ENCODE measurements around the gene MYL5.

Gene MYL5

DNA sequence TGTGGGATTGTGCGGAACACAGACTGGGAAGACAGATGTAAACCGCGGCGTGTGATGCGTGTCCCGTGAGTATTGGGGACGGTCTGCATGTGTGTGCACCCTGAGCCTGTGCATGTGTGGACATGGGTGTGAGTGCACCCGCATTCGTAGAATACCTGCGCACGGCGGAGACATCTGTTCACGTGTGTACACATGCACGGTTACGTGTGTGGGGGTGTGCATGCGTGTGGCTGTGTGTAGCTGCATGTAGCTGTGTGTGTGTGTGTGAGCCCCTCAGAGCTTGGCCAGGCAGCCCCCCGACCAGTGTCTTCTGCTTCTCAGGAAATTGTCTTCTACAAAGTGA is 19.9 kb upstream of the MYL5 start:
- Histone ChIP-seq H3K4me2 (ENCODE audit: low read length) (no peak overlapping the region), H3K9ac (ENCODE audit: low read depth, low read length) (no peak overlapping the region), H3K9me3 (replicated peaks; ENCODE audit: low read length) (no peaks in the 10 kb centered on the region), H3K4me1 (ENCODE audit: control insufficient read depth, insufficient read depth, low read length) (no peaks in the 10 kb centered on the region), H3K27me3 (ENCODE audit: control insufficient read depth, insufficient read depth, low read length) (peaks cover 35% of the 10 kb centered on the region), H3K4me3 (ENCODE audit: low read length) (no peak overlapping the region), H3K36me3 (ENCODE audit: insufficient read depth, low read length) (no peaks in the 10 kb centered on the region)

DNA sequence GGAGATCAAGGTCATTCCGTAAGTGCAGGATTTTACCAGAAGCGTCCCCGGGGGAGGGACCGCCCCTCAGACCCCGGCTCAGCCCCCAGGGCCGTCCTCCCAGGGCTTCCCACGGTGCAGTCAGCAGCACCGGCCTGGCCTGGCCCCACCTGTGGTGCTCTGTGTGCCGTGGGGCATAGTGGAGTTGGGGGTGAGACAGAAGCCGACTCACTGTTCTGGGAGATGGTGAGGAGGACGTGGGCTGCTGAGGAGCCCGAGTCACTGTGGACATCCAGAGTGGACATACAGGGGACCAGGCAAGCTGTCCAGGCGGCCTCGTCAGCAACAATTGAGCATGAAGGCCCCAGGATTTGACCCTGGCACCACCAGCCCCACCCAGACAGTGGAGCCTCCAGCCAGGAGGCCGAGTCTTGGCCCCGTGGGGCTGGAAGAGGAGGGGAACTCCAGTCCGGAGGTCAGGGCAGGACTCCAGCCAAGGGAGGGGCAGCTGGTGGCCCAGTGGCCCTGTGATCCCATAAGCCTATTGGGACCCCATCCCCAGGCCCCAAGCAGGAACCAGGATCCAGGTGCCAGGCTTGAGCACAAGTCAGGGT is 19.4 kb upstream of the MYL5 start:
- Histone ChIP-seq H3K27me3 (ENCODE audit: control insufficient read depth, insufficient read depth, low read length) (peaks cover 30% of the 10 kb centered on the region), H3K9ac (ENCODE audit: low read depth, low read length) (no peak overlapping the region)

GRCh38 chr4:655464-656151 is 18.7 kb upstream of the MYL5 start:
- Histone ChIP-seq H3K27me3 (ENCODE audit: control insufficient read depth, insufficient read depth, low read length) (peaks cover 24% of the 10 kb centered on the region), H3K9ac (ENCODE audit: low read depth, low read length) (no peak overlapping the region), H3K36me3 (ENCODE audit: insufficient read depth, low read length) (no peaks in the 10 kb centered on the region), H3K9me3 (replicated peaks; ENCODE audit: low read length) (no peaks in the 10 kb centered on the region), H3K4me1 (ENCODE audit: control insufficient read depth, insufficient read depth, low read length) (no peaks in the 10 kb centered on the region), H3K4me3 (ENCODE audit: low read length) (no peak overlapping the region), H3K4me2 (ENCODE audit: low read length) (no peak overlapping the region)

More for the DNA sequence above, 19.4 kb upstream of the MYL5 start:
- Histone ChIP-seq H3K4me3 (ENCODE audit: low read length) (no peak overlapping the region), H3K4me2 (ENCODE audit: low read length) (no peak overlapping the region), H3K4me1 (ENCODE audit: control insufficient read depth, insufficient read depth, low read length) (no peaks in the 10 kb centered on the region), H3K9me3 (replicated peaks; ENCODE audit: low read length) (no peaks in the 10 kb centered on the region), H3K36me3 (ENCODE audit: insufficient read depth, low read length) (no peaks in the 10 kb centered on the region)

DNA sequence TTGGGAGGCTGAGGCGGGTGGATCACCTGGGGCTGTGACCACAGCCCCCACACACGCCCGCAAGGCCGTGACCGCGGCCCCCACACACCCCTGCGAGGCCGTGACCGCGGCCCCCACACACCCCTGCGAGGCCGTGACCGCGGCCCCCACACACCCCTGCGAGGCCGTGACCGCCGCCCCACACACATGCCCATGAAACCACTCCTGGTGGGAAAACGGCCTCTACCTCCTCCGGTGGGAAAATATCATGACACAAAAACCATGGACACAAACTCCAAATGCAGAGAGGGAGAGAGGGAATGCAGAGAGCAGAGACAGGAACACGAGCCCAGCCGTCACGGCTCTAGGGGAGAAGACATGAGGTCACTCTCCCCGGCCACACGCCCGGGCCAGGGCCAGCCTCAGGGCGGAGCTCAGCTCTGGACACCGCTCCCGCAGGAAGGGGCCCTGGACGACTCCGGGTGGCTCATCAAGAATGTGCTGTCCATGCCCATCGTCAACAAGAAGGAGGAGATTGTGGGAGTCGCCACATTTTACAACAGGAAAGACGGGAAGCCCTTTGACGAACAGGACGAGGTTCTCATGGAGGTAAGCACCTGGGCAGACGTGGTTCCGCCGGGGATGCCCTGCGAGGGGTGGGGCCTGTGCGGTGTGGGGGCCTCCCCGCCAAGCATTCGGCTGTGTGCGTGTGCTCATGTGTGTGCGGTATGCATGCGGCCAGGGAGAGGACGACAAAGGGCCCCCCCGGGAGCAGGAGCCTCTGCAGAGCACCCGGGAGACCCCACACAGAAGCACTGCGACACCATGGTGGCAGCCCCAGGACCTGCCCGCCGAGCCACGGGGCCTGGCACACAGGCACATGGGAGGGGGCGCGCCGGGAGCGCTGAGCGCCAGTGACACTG is 17.7 kb upstream of the MYL5 start:
- H3K36me3 ChIP-seq (ENCODE audit: insufficient read depth, low read length) = no peaks in the 10 kb centered on the region
- H3K27me3 ChIP-seq (ENCODE audit: control insufficient read depth, insufficient read depth, low read length) = peaks cover 16% of the 10 kb centered on the region
- H3K4me3 ChIP-seq (ENCODE audit: low read length) = no peak overlapping the region
- no peak overlapping the region for H3K9ac ChIP-seq (ENCODE audit: low read depth, low read length)
- no peaks in the 10 kb centered on the region for H3K9me3 ChIP-seq (replicated peaks; ENCODE audit: low read length)
- no peaks in the 10 kb centered on the region for H3K4me1 ChIP-seq (ENCODE audit: control insufficient read depth, insufficient read depth, low read length)
- peak overlapping the region; percentile 21 for H3K4me2 ChIP-seq (ENCODE audit: low read length)

DNA sequence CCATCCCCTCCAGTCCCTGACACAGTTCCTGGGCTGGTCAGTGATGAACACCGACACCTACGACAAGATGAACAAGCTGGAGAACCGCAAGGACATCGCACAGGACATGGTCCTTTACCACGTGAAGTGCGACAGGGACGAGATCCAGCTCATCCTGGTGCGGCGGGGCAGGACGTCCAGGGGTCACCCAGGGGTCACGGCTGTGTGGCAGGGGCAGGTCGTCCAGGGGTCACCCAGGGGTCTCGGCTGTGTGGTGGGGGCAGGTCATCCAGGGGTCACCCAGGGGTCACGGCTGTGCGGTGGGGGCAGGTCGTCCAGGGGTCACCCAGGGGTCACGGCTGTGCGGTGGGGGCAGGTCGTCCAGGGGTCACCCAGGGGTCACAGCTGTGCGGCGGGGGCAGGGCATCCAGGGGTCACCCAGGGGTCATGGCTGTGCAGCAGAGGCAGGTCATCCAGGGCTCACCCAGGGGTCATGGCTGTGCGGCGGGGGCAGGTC is 17.0 kb upstream of the MYL5 start:
- Histone ChIP-seq H3K27me3 (ENCODE audit: control insufficient read depth, insufficient read depth, low read length) (peaks cover 11% of the 10 kb centered on the region), H3K9me3 (replicated peaks; ENCODE audit: low read length) (no peaks in the 10 kb centered on the region), H3K9ac (ENCODE audit: low read depth, low read length) (no peak overlapping the region), H3K36me3 (ENCODE audit: insufficient read depth, low read length) (no peaks in the 10 kb centered on the region), H3K4me1 (ENCODE audit: control insufficient read depth, insufficient read depth, low read length) (no peaks in the 10 kb centered on the region), H3K4me2 (ENCODE audit: low read length) (no peak overlapping the region), H3K4me3 (ENCODE audit: low read length) (no peak overlapping the region)

DNA sequence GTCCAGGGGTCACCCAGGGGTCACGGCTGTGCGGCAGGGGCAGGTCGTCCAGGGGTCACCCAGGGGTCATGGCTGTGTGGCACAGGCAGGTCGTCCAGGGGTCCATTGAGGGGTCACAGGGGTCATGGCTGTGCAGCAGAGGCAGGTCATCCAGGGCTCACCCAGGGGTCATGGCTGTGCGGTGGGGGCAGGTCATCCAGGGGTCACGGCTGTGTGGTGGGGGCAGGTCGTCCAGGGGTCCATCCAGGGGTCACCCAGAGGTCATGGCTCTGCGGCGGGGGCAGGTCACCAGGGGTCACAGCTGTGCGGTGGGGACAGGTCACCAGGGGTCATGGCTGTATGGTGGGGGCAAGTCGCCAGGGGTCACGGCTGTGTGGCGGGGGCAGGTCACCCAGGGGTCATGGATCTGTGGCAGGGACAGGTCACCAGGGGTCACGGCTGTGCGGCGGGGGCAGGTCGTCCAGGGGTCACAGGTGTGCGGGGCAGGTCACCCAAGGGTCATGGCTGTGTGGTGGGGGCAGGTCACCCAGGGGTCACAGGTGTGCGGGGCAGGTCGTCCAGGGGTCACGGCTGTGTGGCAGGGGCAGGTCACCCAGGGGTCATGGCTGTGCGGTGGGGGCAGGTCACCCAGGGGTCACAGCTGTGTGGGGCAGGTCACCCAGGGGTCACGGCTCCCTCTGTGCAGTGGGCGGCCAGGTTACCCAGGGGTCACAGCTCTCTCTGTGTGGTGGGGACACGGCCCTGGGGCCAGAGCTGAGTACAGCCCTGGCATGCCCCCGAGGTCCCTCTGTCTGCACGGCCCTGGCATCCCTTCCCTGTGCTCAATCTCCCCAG is 16.3 kb upstream of the MYL5 start:
- Histone ChIP-seq H3K27me3 (ENCODE audit: control insufficient read depth, insufficient read depth, low read length) (peaks cover 8% of the 10 kb centered on the region), H3K9me3 (replicated peaks; ENCODE audit: low read length) (no peaks in the 10 kb centered on the region), H3K4me1 (ENCODE audit: control insufficient read depth, insufficient read depth, low read length) (no peaks in the 10 kb centered on the region), H3K9ac (ENCODE audit: low read depth, low read length) (no peak overlapping the region), H3K4me3 (ENCODE audit: low read length) (no peak overlapping the region), H3K36me3 (ENCODE audit: insufficient read depth, low read length) (no peaks in the 10 kb centered on the region), H3K4me2 (ENCODE audit: low read length) (no peak overlapping the region)

GRCh38 chr4:658681-659667 is 15.4 kb upstream of the MYL5 start:
- H3K4me1 ChIP-seq (ENCODE audit: control insufficient read depth, insufficient read depth, low read length) = no peaks in the 10 kb centered on the region
- H3K9me3 ChIP-seq (replicated peaks; ENCODE audit: low read length) = no peaks in the 10 kb centered on the region

DNA sequence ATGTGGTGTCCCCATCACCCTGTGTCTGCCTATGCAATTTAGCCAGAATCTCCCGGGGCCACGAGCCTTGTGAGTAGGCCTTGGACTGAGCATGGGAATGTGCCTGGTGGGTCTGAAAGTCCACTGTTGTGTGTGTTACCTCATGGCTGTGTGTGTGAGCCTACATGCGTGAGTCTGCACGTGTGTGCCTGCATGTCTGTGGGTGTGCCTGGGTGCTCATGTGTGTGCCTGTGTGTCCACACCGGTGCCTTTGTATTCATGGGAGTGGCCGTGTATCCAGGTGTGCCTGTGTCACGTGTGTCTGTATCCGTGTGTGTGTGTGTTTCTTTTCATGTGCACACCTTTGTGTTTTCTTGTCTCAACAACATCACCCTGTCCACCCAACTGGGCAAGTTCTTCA is 14.5 kb upstream of the MYL5 start:
- Histone ChIP-seq H3K4me3 (ENCODE audit: low read length) (no peak overlapping the region), H3K9me3 (replicated peaks; ENCODE audit: low read length) (no peaks in the 10 kb centered on the region), H3K4me2 (ENCODE audit: low read length) (no peak overlapping the region), H3K9ac (ENCODE audit: low read depth, low read length) (no peak overlapping the region), H3K4me1 (ENCODE audit: control insufficient read depth, insufficient read depth, low read length) (no peaks in the 10 kb centered on the region), H3K27me3 (ENCODE audit: control insufficient read depth, insufficient read depth, low read length) (peaks cover 20% of the 10 kb centered on the region), H3K36me3 (ENCODE audit: insufficient read depth, low read length) (no peaks in the 10 kb centered on the region)

More at GRCh38 chr4:658681-659667, 15.4 kb upstream of the MYL5 start:
- H3K4me2 ChIP-seq (ENCODE audit: low read length) = no peak overlapping the region
- H3K4me3 ChIP-seq (ENCODE audit: low read length) = no peak overlapping the region
- H3K27me3 ChIP-seq (ENCODE audit: control insufficient read depth, insufficient read depth, low read length) = peaks cover 12% of the 10 kb centered on the region
- H3K36me3 ChIP-seq (ENCODE audit: insufficient read depth, low read length) = no peaks in the 10 kb centered on the region
- H3K9ac ChIP-seq (ENCODE audit: low read depth, low read length) = no peak overlapping the region

DNA sequence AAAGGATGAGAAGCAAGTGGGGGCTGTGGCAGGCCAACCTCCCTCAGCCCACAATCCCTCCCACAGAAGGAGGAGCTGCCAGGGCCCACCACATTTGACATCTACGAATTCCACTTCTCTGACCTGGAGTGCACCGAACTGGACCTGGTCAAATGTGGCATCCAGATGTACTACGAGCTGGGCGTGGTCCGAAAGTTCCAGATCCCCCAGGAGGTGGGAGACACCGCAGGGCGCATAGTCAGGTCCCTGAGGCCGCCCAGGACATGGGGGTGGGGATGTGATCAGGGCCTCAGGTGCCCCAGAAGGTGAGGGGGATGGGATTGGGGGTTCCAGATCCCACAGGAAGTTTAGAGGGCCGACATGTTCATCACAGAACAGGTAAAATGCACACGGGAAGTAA is 13.9 kb upstream of the MYL5 start:
- no peaks in the 10 kb centered on the region for H3K36me3 ChIP-seq (ENCODE audit: insufficient read depth, low read length)
- peaks cover 25% of the 10 kb centered on the region for H3K27me3 ChIP-seq (ENCODE audit: control insufficient read depth, insufficient read depth, low read length)
- no peaks in the 10 kb centered on the region for H3K9me3 ChIP-seq (replicated peaks; ENCODE audit: low read length)
- H3K4me2 ChIP-seq (ENCODE audit: low read length) = no peak overlapping the region
- no peak overlapping the region for H3K4me3 ChIP-seq (ENCODE audit: low read length)
- no peaks in the 10 kb centered on the region for H3K4me1 ChIP-seq (ENCODE audit: control insufficient read depth, insufficient read depth, low read length)
- H3K9ac ChIP-seq (ENCODE audit: low read depth, low read length) = no peak overlapping the region

DNA sequence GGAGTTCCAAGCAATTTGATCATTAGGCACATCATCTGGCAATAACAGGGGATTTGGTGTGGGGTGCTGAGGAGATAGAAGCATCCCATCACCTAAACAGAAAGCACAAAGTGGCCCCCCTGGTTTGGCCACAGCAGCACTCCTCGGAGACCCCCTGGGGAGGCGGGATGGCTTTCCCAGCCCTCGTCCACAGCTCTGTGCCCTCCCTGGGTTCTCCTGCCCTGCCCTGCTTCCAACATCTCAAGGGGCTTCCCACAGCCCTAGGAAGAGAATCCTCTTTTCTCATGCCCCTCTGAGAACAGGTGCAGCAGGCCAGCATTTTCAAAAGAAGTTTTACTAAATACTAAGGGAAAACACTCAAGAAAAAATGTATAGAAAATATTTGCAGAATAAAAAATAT is 13.1 kb upstream of the MYL5 start:
- peaks cover 33% of the 10 kb centered on the region for H3K27me3 ChIP-seq (ENCODE audit: control insufficient read depth, insufficient read depth, low read length)
- no peak overlapping the region for H3K9ac ChIP-seq (ENCODE audit: low read depth, low read length)
- H3K4me3 ChIP-seq (ENCODE audit: low read length) = no peak overlapping the region

More for the DNA sequence above, 13.1 kb upstream of the MYL5 start:
- no peaks in the 10 kb centered on the region for H3K9me3 ChIP-seq (replicated peaks; ENCODE audit: low read length)
- no peak overlapping the region for H3K4me2 ChIP-seq (ENCODE audit: low read length)
- no peaks in the 10 kb centered on the region for H3K4me1 ChIP-seq (ENCODE audit: control insufficient read depth, insufficient read depth, low read length)
- no peaks in the 10 kb centered on the region for H3K36me3 ChIP-seq (ENCODE audit: insufficient read depth, low read length)
